Measurements from ENCODE around the gene PRKCI.

Gene PRKCI

GRCh38 chr3:170307671-170308405 is 85.6 kb downstream of the PRKCI start:
- TF ChIP-seq, protein P1, sequence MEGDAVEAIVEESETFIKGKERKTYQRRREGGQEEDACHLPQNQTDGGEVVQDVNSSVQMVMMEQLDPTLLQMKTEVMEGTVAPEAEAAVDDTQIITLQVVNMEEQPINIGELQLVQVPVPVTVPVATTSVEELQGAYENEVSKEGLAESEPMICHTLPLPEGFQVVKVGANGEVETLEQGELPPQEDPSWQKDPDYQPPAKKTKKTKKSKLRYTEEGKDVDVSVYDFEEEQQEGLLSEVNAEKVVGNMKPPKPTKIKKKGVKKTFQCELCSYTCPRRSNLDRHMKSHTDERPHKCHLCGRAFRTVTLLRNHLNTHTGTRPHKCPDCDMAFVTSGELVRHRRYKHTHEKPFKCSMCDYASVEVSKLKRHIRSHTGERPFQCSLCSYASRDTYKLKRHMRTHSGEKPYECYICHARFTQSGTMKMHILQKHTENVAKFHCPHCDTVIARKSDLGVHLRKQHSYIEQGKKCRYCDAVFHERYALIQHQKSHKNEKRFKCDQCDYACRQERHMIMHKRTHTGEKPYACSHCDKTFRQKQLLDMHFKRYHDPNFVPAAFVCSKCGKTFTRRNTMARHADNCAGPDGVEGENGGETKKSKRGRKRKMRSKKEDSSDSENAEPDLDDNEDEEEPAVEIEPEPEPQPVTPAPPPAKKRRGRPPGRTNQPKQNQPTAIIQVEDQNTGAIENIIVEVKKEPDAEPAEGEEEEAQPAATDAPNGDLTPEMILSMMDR (IDR thresholded peaks at IDR 0.05; ENCODE audit: unreplicated experiment in 3 of 3) = no peak
- Mint-ChIP-seq H3K4me3 (no peak overlapping the region), H3K9me3 (no peaks in the 10 kb centered on the region), H3K36me3 (ENCODE audit: low read depth) (peaks cover 7% of the 10 kb centered on the region), H3K4me1 (peaks cover 4% of the 10 kb centered on the region), H3K27ac (no peak overlapping the region), H3K27me3 (ENCODE audit: low read depth) (no peaks in the 10 kb centered on the region)

GRCh38 chr3:170309046-170309445 is 86.8 kb downstream of the PRKCI start:
- H3K4me1 Mint-ChIP-seq = peaks cover 4% of the 10 kb centered on the region

DNA sequence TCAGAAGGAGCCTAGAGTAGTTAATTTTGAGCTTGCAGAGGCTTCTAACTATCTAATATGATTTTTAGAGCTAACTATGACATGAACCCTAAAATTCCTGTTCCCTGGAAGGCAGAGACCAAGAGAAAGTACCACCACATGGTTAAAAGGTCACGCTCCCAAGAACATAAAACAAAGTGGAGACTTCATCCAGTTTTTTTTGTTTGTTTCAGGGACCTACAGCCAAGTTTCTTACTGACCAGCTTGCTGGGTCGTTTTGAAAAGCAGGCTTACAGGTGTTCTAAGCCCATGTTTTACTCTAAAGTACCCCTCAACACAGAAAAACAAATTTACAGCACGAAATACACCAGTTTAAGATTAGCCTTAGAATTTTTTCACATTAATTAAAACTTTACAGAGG is 95.7 kb downstream of the PRKCI start:
- Mint-ChIP-seq H3K27ac (peak overlapping the region; percentile 38 to 49 (median 41)), H3K27me3 (ENCODE audit: low read depth) (peaks cover 7% of the 10 kb centered on the region), H3K4me3 (no peak overlapping the region), H3K9me3 (no peaks in the 10 kb centered on the region), H3K36me3 (ENCODE audit: low read depth) (no peaks in the 10 kb centered on the region), H3K4me1 (peaks cover 30% of the 10 kb centered on the region)
- TF ChIP-seq, protein P1 (IDR thresholded peaks at IDR 0.05; ENCODE audit: unreplicated experiment in 3 of 3) = no peak

More at GRCh38 chr3:170309046-170309445, 86.8 kb downstream of the PRKCI start:
- TF ChIP-seq, protein P1 (IDR thresholded peaks at IDR 0.05; ENCODE audit: unreplicated experiment in 3 of 3) = no peak
- Mint-ChIP-seq H3K4me3 (no peak overlapping the region), H3K27ac (no peak overlapping the region), H3K27me3 (ENCODE audit: low read depth) (no peaks in the 10 kb centered on the region), H3K9me3 (no peaks in the 10 kb centered on the region), H3K36me3 (ENCODE audit: low read depth) (peaks cover 4% of the 10 kb centered on the region)

- peaks cover 7% of the 10 kb centered on the region for H3K27me3 Mint-ChIP-seq (ENCODE audit: low read depth)
- H3K9me3 Mint-ChIP-seq = peaks cover 5% of the 10 kb centered on the region
- H3K36me3 Mint-ChIP-seq (ENCODE audit: low read depth) = no peaks in the 10 kb centered on the region
- peaks cover 37% of the 10 kb centered on the region for H3K4me1 Mint-ChIP-seq
- H3K4me3 Mint-ChIP-seq = no peak overlapping the region
- H3K27ac Mint-ChIP-seq = peak overlapping the region; percentile 82 to 91 (median 82)
- TF ChIP-seq, protein P1 (IDR thresholded peaks at IDR 0.05; ENCODE audit: unreplicated experiment in 3 of 3) = no peak
Measured at GRCh38 chr3:170320461-170321121, 98.4 kb downstream of the PRKCI start.

DNA sequence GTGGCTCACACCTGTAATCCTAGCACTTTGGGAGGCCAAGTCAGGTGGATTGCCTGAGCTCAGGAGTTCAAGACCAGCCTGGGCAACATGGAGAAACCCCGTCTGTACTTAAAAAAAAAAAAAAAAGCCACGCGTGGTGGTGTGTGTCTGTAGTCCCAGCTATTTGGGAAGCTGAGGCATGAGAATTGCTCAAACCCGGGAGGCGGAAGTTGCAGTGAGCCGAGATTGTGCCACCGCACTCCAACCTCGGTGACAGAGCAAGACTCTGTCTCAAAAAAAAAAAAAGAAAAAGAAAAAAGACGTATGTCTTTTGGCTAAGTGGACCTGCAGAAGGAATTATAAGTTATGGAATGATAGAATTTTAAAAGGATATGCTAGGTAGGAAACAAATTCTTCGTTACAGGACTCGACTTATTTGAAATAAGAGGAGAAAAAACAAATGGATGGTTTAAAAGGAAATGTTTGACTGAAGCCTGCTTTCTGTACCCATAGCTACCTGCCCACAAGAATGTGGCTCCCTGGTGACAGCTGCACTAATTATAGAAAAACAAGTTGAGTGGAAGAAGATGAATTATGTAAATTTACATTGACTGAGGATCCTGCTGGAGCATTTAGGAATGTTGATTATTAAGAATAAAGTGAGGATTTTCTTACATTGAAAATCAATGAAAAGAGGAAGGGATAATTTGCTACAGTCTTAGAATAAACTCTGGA is 99.3 kb downstream of the PRKCI start:
- Mint-ChIP-seq H3K27me3 (ENCODE audit: low read depth) (peaks cover 7% of the 10 kb centered on the region), H3K9me3 (peaks cover 6% of the 10 kb centered on the region), H3K4me3 (peak overlapping the region in 2 of 3 experiments; percentile 34 to 38), H3K27ac (peak overlapping the region; percentile 35 to 91 (median 82)), H3K36me3 (ENCODE audit: low read depth) (no peaks in the 10 kb centered on the region), H3K4me1 (peaks cover 37% of the 10 kb centered on the region)
- TF ChIP-seq, protein P1 (IDR thresholded peaks at IDR 0.05; ENCODE audit: unreplicated experiment in 3 of 3) = no peak
